Subcutaneous adipose tissue (tissue), 4 donors: ENCODE data around the gene KRT4. TPM values are rescaled to one million over a fixed set of nuclear protein-coding genes. Genes with fewer than 3 reads are reported as not detected.

Experiments used
- CTCF ChIP-seq: fragments of 450-650 bp; IDR thresholded peaks from one replicate; pipeline ENCODE4 v1.5.1; 2016; ENCODE audit warnings: low read depth, mild to moderate bottlenecking, control low read depth, antibody characterized with exemption, moderate library complexity
- total RNA-seq, 4 donors: library from RNA; depleted of rRNA; stranded (reverse); fragments of >200 nt; gene quantifications; one replicate each; pipeline ENCODE4 v1.1.0, GENCODE V29; 2016

Gene KRT4
- total RNA-seq, 4 donors from 2014 or later: not detected

DNA sequence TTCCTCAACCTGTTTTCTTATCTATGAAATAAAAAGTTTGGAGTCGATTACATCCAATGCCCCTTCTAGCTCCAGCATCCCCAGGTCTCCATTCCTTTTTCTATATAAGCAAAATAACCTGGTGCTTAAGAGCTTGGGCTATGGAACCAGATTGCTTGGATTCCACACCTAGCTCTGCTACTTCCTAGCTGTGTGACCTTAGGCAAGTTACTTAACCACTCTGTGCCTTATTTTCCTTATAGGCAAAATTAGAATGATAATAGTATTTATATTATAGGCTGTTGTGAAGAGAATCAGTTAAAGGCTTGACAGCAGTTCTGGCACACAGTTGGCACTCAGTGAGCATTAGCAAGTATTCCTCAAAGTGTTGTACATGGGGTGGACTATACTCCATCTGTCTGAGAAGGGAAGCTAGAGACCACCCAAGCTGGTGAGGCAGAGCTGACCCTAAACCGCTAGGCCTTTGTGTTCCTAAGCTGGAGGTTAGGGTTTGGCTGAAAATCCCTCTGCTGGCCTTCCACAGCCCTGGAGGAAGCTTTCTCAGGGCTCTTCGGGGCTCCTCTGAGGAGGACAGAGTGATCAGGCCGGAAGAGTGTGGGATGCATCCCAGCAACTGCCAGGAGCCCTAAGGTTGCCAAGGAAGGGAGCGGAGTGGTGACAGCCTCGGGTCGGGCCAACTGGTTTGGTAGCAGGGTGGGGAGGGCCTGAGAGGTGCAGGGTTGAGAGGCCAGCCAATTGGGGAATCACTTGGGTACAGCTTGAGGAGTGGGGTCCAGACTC lies 6.0 kb upstream of the KRT4 start:
- TF ChIP-seq CTCF: no peak

DNA sequence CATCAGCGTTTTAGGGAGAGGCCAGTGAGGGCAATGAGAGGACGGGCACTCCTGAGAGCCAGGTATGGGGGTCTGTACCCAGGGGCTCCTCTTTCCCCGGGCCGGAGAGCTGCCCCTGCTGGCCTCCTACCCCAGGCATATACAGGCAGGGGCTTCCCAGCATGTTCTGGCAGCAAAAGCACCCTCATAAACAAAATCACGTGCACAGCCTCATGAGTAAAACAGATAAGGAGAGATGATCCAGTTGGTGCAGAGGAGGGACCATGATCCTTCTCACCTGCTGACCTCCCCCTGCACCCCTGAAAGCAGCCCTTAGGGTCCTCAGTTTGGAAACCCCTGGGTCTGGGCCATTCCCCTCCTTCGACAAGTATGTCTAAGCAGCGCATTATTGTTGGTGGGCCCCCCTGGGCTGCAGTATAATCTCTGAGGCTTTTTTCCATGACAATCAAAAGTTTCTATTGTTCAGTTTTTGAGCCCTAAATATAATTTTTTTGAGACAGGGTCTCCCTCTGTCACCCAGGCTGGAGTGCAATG lies 5.0 kb upstream of the KRT4 start:
- no peak for TF ChIP-seq CTCF

GRCh38 chr12:52818388-52818787 lies 4.5 kb upstream of the KRT4 start:
- no peak for TF ChIP-seq CTCF

DNA sequence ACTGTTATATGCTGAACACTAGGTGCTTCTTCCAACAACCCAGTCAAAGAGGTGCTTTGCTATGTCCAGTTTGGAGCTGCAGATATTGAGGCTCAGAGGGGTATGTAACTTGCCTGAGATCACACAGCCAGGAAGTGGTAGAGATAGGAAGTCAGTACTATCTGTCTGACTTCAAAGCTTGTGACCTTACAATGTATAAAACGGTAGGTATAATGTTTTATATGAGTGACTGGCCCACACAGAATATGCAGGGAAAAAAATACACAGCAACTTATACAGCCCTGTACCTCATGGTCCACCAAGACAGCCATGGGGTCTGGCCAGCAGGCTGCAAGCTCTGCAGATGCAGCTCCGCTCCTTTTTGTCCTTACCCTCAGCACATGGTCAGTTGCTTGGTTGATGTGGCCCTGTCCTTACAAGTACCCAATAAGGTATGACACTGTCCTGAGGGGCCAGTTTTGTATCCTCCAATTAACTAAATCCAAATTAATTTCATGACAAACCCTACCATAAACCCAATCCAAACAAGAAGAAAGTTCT lies 3.9 kb upstream of the KRT4 start:
- TF ChIP-seq CTCF: no peak

DNA sequence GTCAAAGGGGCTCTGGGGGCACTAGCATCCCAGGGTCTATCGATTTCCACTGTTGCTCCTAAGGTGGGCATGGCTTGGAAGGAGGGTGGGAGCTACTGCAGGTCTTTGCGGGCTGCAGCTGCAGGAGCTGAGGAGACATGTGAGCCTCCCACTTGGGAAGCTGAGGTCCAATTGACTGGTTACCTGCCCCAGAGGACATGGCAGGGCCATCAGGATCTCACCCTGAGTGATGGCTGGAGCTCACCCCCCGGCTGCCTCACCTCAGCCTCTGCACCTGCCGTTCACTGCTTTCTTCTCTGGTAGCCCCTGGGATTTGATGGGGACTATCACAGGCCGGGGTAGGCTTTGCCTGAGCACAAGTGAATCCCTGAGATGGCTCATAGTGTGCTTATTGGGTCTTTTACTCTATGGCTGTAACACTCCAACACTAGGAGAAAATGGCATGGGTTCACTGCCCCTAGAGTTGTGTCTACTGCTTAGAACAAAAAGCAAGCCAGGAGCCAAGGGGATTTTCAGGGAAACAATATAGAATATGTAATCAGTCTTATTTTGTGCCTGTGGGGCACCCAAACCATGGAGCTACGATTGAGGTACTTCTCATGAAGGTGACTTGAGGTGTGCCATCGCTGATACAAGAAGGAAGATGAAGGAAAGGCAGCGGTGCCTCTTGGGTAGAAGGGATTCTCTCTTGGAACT lies 3.2 kb upstream of the KRT4 start:
- no peak for TF ChIP-seq CTCF

- no peak for TF ChIP-seq CTCF
These were observed 2.0 kb upstream of the KRT4 start for GRCh38 chr12:52815676-52816588.
